Heart right ventricle (tissue), 16 donors: ENCODE results near the gene XPR1. TPM values are rescaled to one million over a fixed set of nuclear protein-coding genes. Genes with fewer than 3 reads are reported as not detected.
A peak's percentile ranks its signal among the peaks of the same experiment; 100 is the strongest.

ENCODE experiments used
- ATAC-seq, 8 donors: fragments of 200-7000 bp; cut with Tn5 transposase; one replicate each; pipeline ENCODE4 v1.9.1; 2020; ENCODE audit warnings: mild to moderate bottlenecking in 8 of 8, moderate library complexity in 8 of 8, moderate number of reproducible peaks in 1 of 8
- DNase-seq, 2 donors: peaks; one replicate each; pipeline ENCODE4 v3.0.0-alpha.2; 2020
- H3K27ac ChIP-seq, 10 donors: fragments of 200-600 bp; sonication (generic) in 2 of 10; one replicate each; pipeline versions ENCODE4 v1.5.0 to v1.8.0; 2020 to 2022; ENCODE audit warnings: mild to moderate bottlenecking in 3 of 10
- H3K27me3 ChIP-seq, 7 donors: fragments of 200-600 bp; one replicate each; pipeline ENCODE4 v1.8.0; 2021 to 2022; ENCODE audit warnings: mild to moderate bottlenecking in 2 of 7
- H3K36me3 ChIP-seq, 9 donors: fragments of 200-600 bp; sonication (generic) in 1 of 9; one replicate each; pipeline versions ENCODE4 v1.5.0 to v1.8.0; 2020 to 2022; ENCODE audit warnings: mild to moderate bottlenecking in 2 of 9
- H3K4me1 ChIP-seq, 9 donors: fragments of 200-600 bp; sonication (generic) in 1 of 9; one replicate each; pipeline versions ENCODE4 v1.5.0 to v1.8.0; 2020 to 2022; ENCODE audit warnings: mild to moderate bottlenecking in 4 of 9
- H3K4me3 ChIP-seq, 10 donors: fragments of 200-600 bp; sonication (generic) in 2 of 10; one replicate each; pipeline versions ENCODE4 v1.5.0 to v1.8.0; 2020 to 2022; ENCODE audit warnings: mild to moderate bottlenecking in 7 of 10, moderate library complexity in 2 of 10
- H3K9me3 ChIP-seq, 11 donors: fragments of 200-600 bp in 10 of 11; sonication (generic) in 2 of 11; one replicate each; pipeline versions ENCODE4 v1.5.0 to v1.8.0; 2013 to 2022; ENCODE audit warnings: mild to moderate bottlenecking in 2 of 11, control low read depth in 1 of 11, moderate library complexity in 1 of 11
- WGBS, 2 donors: extraction: QIAGEN DNeasy Blood & Tissue Kit; methylation state at CpG; one replicate each; pipeline ENCODE4 v1.1.7; 2013; ENCODE audit warnings: inconsistent platforms in 1 of 2; 5-methylcytosine and 5-hydroxymethylcytosine counted together
- intact Hi-C, 10 donors: fragments of 100-400 bp; cut with DNase I; formaldehyde crosslinking; loops; one replicate each; pipeline versions ENCODE4 v1.11.1 to v1.14.2; 2022
- polyA plus RNA-seq, 2 donors: library from polyadenylated mRNA; stranded (reverse); fragments of 200-250 nt; gene quantifications; one replicate each; pipeline ENCODE4 v1.2.3, GENCODE V29; 2013
- total RNA-seq, 10 donors: library from RNA; stranded (reverse); fragmentation: NEBNext Ultra II Directional in 3 of 10; extraction: Animal tissue kit (Norgen Biotek cat#: 25700) in 3 of 10; gene quantifications; one replicate each; pipeline versions ENCODE4 v1.2.1 to v1.2.4, GENCODE V29; 2021 to 2023
- TF ChIP-seq, protein P1 (sequence below), 9 donors: fragments of 200-600 bp; sonication (generic) in 2 of 9; IDR thresholded peaks; one replicate each; pipeline versions ENCODE4 v1.5.0 to v1.8.0; 2021 to 2022; ENCODE audit warnings: antibody characterized with exemption in 9 of 9, mild to moderate bottlenecking in 5 of 9, moderate library complexity in 1 of 9
- donor health status: Arrhythmogenic right ventricular cardiomyopathy.
- donor health status: ischemic (EF 13 %, LVEDD 7.1; RV severe dilation, severe dysfunction).
- donor health status: healthy with polysubstance abuse.
- donor health status: DM: no; HTN: yes; CAD: no.
- donor health status: DM: no; HTN: no; CAD: no.
- donor health status: ischemic (EF 25% LVEDD 6.9; RV normal size, moderate dysfunction).
- donor health status: ischemic (EF 25% LVEDD 5.7; RV mildly dilated, moderate dysfunction).
- donor health status: healthy.
- donor health status: DM: yes; HTN: yes; CAD: no.
- donor health status: Ischemic cardiomyopathy.
- donor health status: ischemic (EF 35%, LVEDD 5.7; RV mildly dilated, moderate dysfunction).
- donor health status: nonischemic (EF 11% LVEDD 7.7; RV severe dilation, severe dysfunction).
- donor health status: DM: yes; HTN: yes; CAD: no.
- donor health status: PGD.
- donor health status: ischemic (EF 29% LVEDD 5.4; RV normal size, mild dysfunction).
- donor health status: nonischemic (EF 23%, LVEDD 6.1; RV moderate dilation, normal function).

XPR1 gene
- total and polyA plus RNA-seq, 12 donors = 18.3 to 142 (median 70.0) TPM

DNA sequence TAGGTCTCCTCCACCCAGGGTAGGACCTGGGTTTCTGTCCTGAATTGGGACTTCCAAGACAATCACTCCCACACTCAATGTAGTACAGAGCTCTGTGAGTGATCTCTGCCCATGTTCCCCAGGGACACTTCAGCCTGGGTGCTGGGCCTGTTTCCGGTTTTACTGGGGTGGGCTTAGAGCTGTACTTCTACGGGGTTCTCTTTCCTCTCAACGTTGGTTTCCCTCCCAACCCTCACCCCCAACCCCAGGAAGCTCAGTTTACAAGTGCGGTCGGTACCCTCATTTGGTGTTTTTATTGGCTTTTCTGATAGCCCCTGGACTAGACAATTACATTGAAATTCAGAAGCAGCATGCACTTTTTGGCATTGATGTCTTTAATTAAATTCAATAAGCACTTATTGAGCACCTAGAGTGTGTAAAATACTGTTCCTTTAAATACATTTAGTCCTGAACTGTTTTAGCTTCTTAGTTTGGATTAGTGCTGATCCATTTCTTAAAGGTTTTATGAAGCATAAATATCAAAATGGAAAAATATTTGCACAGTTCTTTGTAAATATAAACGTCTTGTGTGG, 542 bp upstream of the XPR1 start:
- peak overlapping the region in 7 of 10 donors; percentile 34 to 97 (median 50) for H3K27ac ChIP-seq
- no peaks in the 10 kb centered on the region for H3K36me3 ChIP-seq
- H3K4me3 ChIP-seq = peak overlapping the region in 3 of 10 donors; percentile 81 to 86 (median 85)
- H3K4me1 ChIP-seq = peaks cover 0 to 45% (median 27%) of the 10 kb centered on the region in 9 donors
- DNase-seq = no peak
- ATAC-seq = peak in 2 of 8 donors; percentile 12 to 13
- TF ChIP-seq, protein P1, sequence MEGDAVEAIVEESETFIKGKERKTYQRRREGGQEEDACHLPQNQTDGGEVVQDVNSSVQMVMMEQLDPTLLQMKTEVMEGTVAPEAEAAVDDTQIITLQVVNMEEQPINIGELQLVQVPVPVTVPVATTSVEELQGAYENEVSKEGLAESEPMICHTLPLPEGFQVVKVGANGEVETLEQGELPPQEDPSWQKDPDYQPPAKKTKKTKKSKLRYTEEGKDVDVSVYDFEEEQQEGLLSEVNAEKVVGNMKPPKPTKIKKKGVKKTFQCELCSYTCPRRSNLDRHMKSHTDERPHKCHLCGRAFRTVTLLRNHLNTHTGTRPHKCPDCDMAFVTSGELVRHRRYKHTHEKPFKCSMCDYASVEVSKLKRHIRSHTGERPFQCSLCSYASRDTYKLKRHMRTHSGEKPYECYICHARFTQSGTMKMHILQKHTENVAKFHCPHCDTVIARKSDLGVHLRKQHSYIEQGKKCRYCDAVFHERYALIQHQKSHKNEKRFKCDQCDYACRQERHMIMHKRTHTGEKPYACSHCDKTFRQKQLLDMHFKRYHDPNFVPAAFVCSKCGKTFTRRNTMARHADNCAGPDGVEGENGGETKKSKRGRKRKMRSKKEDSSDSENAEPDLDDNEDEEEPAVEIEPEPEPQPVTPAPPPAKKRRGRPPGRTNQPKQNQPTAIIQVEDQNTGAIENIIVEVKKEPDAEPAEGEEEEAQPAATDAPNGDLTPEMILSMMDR (IDR thresholded peaks at IDR 0.05) = no peak
- H3K27me3 ChIP-seq = no peaks in the 10 kb centered on the region
- 46 to 51% methylated on average over 6 of the region's 6 CpGs for WGBS, 2 donors
- intact Hi-C loops = loop anchor here (5.0 to 10.0 kb wide), 7 partner anchors 69 to 524 kb away; no protein-coding TSS in a partner anchor
- no peaks in the 10 kb centered on the region for H3K9me3 ChIP-seq

DNA sequence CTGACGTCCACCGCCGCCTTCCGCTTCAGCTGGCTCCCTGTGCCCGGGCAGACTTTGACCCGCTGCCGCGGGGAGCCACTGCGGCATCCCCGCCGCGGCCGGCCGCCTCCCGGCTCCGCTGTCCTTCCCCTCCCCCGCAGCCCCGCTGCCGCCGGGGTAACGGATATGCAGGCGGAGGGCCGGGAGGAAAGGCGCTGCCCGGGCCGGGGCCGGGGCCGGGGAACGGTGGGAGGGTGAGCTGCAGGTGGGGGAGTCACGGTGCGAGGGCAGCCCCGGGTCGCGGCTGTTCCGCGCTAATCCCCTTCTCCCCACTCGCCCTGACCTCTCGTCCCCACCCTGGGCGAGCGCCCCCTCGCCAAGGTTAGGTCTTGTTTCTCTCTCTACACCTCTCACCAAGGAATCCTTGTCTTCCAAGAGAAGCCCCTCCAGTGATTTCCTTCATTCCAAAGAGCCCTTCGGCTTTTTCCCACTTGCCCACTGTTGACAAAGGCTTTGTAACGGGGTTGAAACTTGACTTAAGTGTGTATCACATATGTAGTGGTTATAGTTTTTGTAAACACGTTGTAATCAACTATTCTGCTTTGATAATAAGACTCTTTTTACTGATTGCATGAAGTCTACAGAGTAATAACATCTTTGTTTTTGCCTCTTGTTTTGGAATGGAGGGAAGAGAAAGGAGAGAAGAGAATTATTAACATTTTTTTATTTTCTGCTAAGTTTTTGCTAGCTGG, 669 bp downstream of the XPR1 start:
- ATAC-seq (peak; percentile 46 to 78 (median 64)), DNase-seq (peak; percentile 49 to 72)
- H3K27ac ChIP-seq = peak overlapping the region; percentile 90 to 98 (median 94)
- H3K4me3 ChIP-seq = peak overlapping the region; percentile 75 to 94 (median 86)
- no peaks in the 10 kb centered on the region for H3K36me3 ChIP-seq
- no peaks in the 10 kb centered on the region for H3K9me3 ChIP-seq
- TF ChIP-seq, protein P1 (IDR thresholded peaks at IDR 0.05) = peak in 3 of 9 donors; percentile 30 to 38 (median 33)
- peaks cover 0 to 57% (median 33%) of the 10 kb centered on the region in 9 donors for H3K4me1 ChIP-seq
- H3K27me3 ChIP-seq = no peaks in the 10 kb centered on the region
- 0 to 1% methylated on average over 31 to 44 of the region's 44 CpGs for WGBS, 2 donors
- intact Hi-C loops = loop anchor here (5.0 to 10.0 kb wide), 7 partner anchors 70 to 522 kb away; no protein-coding TSS in a partner anchor

DNA sequence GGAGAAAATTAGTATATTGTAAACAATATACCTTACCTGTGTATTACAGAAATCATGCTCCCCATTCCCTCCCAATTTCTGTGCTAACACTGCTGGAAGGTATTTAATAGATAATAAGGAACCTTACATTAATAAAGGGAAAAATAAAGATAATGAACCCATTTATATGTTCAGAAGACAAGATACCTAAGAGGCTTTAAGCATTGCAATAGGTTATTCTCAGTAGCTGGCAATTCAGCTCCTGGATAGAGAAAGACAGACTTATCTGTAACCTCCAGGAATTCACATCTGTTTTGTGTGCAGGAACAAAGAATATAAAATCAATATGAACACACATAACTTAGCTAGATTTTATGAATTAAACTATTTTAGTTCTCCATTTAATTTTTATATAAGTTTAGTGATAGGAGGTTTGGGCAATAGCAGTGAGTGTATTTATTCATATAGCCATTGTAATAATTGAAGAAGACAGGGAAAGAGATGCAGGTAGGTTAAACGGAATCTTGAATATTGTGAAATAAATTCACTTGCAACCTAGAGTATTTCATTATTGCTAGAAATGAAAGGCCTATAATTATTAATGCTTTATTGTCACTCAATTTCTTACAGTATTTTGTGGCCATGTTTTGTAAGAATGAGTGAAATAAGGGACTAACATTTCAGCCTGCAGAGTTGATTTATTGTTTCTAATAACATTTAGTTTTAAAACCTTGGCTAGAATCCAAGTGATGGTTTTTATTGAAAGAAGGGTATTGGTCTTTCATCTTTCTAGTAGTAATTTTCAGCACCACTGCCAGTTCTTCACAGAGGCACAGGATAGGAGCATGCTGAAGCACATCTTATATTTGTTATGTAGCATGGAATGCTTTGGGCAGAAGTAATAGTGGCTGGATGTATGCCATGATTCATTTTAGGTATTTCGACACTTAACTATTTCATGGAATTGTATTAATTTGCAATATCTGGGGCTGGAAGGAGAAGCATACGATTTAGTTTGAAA, 1.5 kb downstream of the XPR1 start:
- H3K36me3 ChIP-seq = no peaks in the 10 kb centered on the region
- 37 to 39% methylated on average over 3 of the region's 3 CpGs for WGBS, 2 donors
- H3K9me3 ChIP-seq = no peaks in the 10 kb centered on the region
- TF ChIP-seq, protein P1 (IDR thresholded peaks at IDR 0.05) = no peak
- DNase-seq = no peak
- peaks cover 0 to 64% (median 33%) of the 10 kb centered on the region in 9 donors for H3K4me1 ChIP-seq
- intact Hi-C loops = loop anchor here (5.0 to 10.0 kb wide), 7 partner anchors 71 to 521 kb away; no protein-coding TSS in a partner anchor
- peak overlapping the region in 9 of 10 donors; percentile 90 to 98 (median 94) for H3K27ac ChIP-seq
- ATAC-seq = no peak
- H3K4me3 ChIP-seq = peak overlapping the region; percentile 75 to 94 (median 86)
- no peaks in the 10 kb centered on the region for H3K27me3 ChIP-seq
